Sigmoid colon (tissue), 3 donors: Measurements from ENCODE around the gene BHLHA15.

Experiments
- POLR2A ChIP-seq, 2 donors: fragments of 450-650 bp; IDR thresholded peaks; one replicate each; pipeline ENCODE4 v1.6.1; 2016; ENCODE audit warnings: antibody characterized with exemption in 2 of 2, mild to moderate bottlenecking in 2 of 2, moderate library complexity in 2 of 2
- TF ChIP-seq, protein P1 (sequence below), 4 experiments: fragments of 450-650 bp in 3 of 4; fragments of 200-600 bp in 1 of 4; IDR thresholded peaks; one replicate each; pipeline ENCODE4 v1.5.1; 2016 to 2019; ENCODE audit warnings: antibody characterized with exemption in 4 of 4, mild to moderate bottlenecking in 3 of 4, moderate library complexity in 2 of 4

DNA sequence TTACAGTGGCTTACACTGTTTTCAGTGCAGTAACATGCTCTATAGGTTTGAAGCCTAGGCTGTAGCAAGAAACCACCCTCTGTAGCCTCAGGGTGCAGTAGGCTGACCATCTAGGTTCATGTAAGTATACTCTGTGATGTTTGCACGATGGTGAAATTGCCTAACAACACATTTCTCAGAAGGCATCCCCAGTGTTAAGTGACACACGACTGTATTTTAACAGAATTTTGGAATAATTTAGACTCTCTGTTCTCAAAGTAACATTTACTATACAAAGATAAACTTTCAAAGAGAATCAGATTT is 44.6 kb upstream of the BHLHA15 start:
- TF ChIP-seq, protein P1, sequence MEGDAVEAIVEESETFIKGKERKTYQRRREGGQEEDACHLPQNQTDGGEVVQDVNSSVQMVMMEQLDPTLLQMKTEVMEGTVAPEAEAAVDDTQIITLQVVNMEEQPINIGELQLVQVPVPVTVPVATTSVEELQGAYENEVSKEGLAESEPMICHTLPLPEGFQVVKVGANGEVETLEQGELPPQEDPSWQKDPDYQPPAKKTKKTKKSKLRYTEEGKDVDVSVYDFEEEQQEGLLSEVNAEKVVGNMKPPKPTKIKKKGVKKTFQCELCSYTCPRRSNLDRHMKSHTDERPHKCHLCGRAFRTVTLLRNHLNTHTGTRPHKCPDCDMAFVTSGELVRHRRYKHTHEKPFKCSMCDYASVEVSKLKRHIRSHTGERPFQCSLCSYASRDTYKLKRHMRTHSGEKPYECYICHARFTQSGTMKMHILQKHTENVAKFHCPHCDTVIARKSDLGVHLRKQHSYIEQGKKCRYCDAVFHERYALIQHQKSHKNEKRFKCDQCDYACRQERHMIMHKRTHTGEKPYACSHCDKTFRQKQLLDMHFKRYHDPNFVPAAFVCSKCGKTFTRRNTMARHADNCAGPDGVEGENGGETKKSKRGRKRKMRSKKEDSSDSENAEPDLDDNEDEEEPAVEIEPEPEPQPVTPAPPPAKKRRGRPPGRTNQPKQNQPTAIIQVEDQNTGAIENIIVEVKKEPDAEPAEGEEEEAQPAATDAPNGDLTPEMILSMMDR (IDR thresholded peaks at IDR 0.05), result no peak
- no peak for TF ChIP-seq POLR2A (IDR thresholded peaks at IDR 0.05)
